Measurements from ENCODE around the gene VTCN1. TPM values are rescaled to one million over a fixed set of nuclear protein-coding genes. Genes with fewer than 3 reads are reported as not detected.

The VTCN1 gene
- total RNA-seq, 2 experiments from 2014 or later: not detected

- POLR2A ChIA-PET: no interaction called here
- CTCF ChIA-PET: no interaction called here
These were observed 2.3 kb upstream of the VTCN1 start for GRCh38 chr1:117213046-117213445.

- ChIA-PET CTCF (no interaction called here), POLR2A (no interaction called here)
These were observed 341 bp downstream of the VTCN1 start for GRCh38 chr1:117210386-117210785.

- ChIA-PET POLR2A (no interaction called here), CTCF (no interaction called here)
These were observed 1.6 kb downstream of the VTCN1 start for GRCh38 chr1:117209094-117209493.

GRCh38 chr1:117208580-117208979 lies 2.1 kb downstream of the VTCN1 start:
- ChIA-PET POLR2A (no interaction called here), CTCF (no interaction called here)

- CTCF ChIA-PET: no interaction called here
These were observed 5.4 kb downstream of the VTCN1 start for GRCh38 chr1:117205368-117205767.

GRCh38 chr1:117201808-117202207 lies 8.9 kb downstream of the VTCN1 start:
- POLR2A ChIA-PET: no interaction called here
- CTCF ChIA-PET: no interaction called here

More at GRCh38 chr1:117205368-117205767, 5.4 kb downstream of the VTCN1 start:
- POLR2A ChIA-PET: no interaction called here

GRCh38 chr1:117198097-117198496 lies 12.6 kb downstream of the VTCN1 start:
- POLR2A ChIA-PET: no interaction called here

GRCh38 chr1:117189726-117190125 lies 21.0 kb downstream of the VTCN1 start:
- POLR2A ChIA-PET: no interaction called here
- CTCF ChIA-PET: no interaction called here

More at GRCh38 chr1:117198097-117198496, 12.6 kb downstream of the VTCN1 start:
- CTCF ChIA-PET: no interaction called here

GRCh38 chr1:117188816-117189437 lies 21.8 kb downstream of the VTCN1 start:
- ChIA-PET CTCF (no interaction called here), POLR2A (no interaction called here)

GRCh38 chr1:117188170-117188815 lies 22.4 kb downstream of the VTCN1 start:
- CTCF ChIA-PET: interaction anchor here (0.6 kb wide), 1 partner anchor 10 kb away, joined by 3 read pairs; no protein-coding TSS in a partner anchor
- POLR2A ChIA-PET: no interaction called here

GRCh38 chr1:117183112-117183511 lies 27.6 kb downstream of the VTCN1 start:
- ChIA-PET POLR2A (no interaction called here), CTCF (no interaction called here)

- ChIA-PET POLR2A (no interaction called here), CTCF (interaction anchor here (0.6 kb wide), 1 partner anchor 452 kb away, joined by 5 read pairs; no protein-coding TSS in a partner anchor)
These were observed 28.4 kb downstream of the VTCN1 start for GRCh38 chr1:117182319-117182718.

GRCh38 chr1:117181630-117182041 lies 29.1 kb downstream of the VTCN1 start:
- POLR2A ChIA-PET: no interaction called here

GRCh38 chr1:117180147-117180967 lies 30.4 kb downstream of the VTCN1 start:
- CTCF ChIA-PET: no interaction called here
- POLR2A ChIA-PET: no interaction called here

More at GRCh38 chr1:117181630-117182041, 29.1 kb downstream of the VTCN1 start:
- CTCF ChIA-PET: no interaction called here

GRCh38 chr1:117179471-117179870 lies 31.3 kb downstream of the VTCN1 start:
- ChIA-PET POLR2A (no interaction called here), CTCF (no interaction called here)

- ChIA-PET POLR2A (no interaction called here), CTCF (interaction anchor here (0.6 kb wide), 1 partner anchor 506 kb away, joined by 3 read pairs; no protein-coding TSS in a partner anchor)
These were observed 32.0 kb downstream of the VTCN1 start for GRCh38 chr1:117178756-117179155.

- ChIA-PET CTCF (no interaction called here), POLR2A (no interaction called here)
These were observed 33.4 kb downstream of the VTCN1 start for GRCh38 chr1:117177376-117177775.

- POLR2A ChIA-PET: no interaction called here
- CTCF ChIA-PET: no interaction called here
These were observed 34.1 kb downstream of the VTCN1 start for GRCh38 chr1:117176579-117176978.

GRCh38 chr1:117174851-117175250 lies 35.9 kb downstream of the VTCN1 start:
- ChIA-PET POLR2A (no interaction called here), CTCF (no interaction called here)

- CTCF ChIA-PET: no interaction called here
- POLR2A ChIA-PET: no interaction called here
These were observed 37.0 kb downstream of the VTCN1 start for GRCh38 chr1:117173691-117174090.

- CTCF ChIA-PET: no interaction called here
- POLR2A ChIA-PET: no interaction called here
These were observed 37.7 kb downstream of the VTCN1 start for GRCh38 chr1:117173006-117173405.

All from activated CD8-positive, alpha-beta memory T cell treated with anti-CD3 and anti-CD28 coated beads for 36 hours (primary cell).